GM10266 (cell line): ENCODE results near the gene TJP1.
"Not testable (repeated sequence)": the region's sequence is repeated elsewhere in the genome, so short reads cannot be mapped to it uniquely, and the experiment has no call there.

Experiments
- DNase-seq: peaks from one replicate; pipeline ENCODE4 v3.0.0; 2012; ENCODE audit errors: extremely low spot score
- CTCF ChIP-seq: IDR thresholded peaks from 2 replicates; pipeline ENCODE4 v1.5.1; 2012; ENCODE audit warnings: mild to moderate bottlenecking, low read depth; ENCODE audit not compliant: control insufficient read depth, insufficient read depth; ENCODE audit errors: missing control alignments

Gene TJP1

GRCh38 chr15:29677455-29677854 is 144.8 kb downstream of the TJP1 start:
- no peak for TF ChIP-seq CTCF

GRCh38 chr15:29676961-29677402 is 145.3 kb downstream of the TJP1 start:
- DNase-seq = no peak
- no peak for TF ChIP-seq CTCF

More at GRCh38 chr15:29677455-29677854, 144.8 kb downstream of the TJP1 start:
- no peak for DNase-seq

GRCh38 chr15:29676374-29676960 is 145.8 kb downstream of the TJP1 start:
- DNase-seq = not testable (repeated sequence)

GRCh38 chr15:29675791-29676301 is 146.4 kb downstream of the TJP1 start:
- no peak for TF ChIP-seq CTCF
- DNase-seq = no peak

GRCh38 chr15:29674661-29675533 is 147.4 kb downstream of the TJP1 start:
- TF ChIP-seq CTCF = no peak
- DNase-seq = no peak

GRCh38 chr15:29672923-29673809 is 149.1 kb downstream of the TJP1 start:
- no peak for TF ChIP-seq CTCF
- DNase-seq = no peak

- TF ChIP-seq CTCF = no peak
- no peak for DNase-seq
Measured at GRCh38 chr15:29672446-29672845, 149.8 kb downstream of the TJP1 start.

- not testable (repeated sequence) for DNase-seq
Measured at GRCh38 chr15:29672046-29672445, 150.2 kb downstream of the TJP1 start.
